Neural cell (in vitro differentiated cells): Measurements from ENCODE around the gene PIP4K2A. TPM values are rescaled to one million over a fixed set of nuclear protein-coding genes. Genes with fewer than 3 reads are reported as not detected.

Source experiments
- H2AFZ ChIP-seq: fragments of 200-600, 300-800 bp; sonication (generic), shearing (Covaris generic); 2 replicates; pipeline ENCODE4 v1.6.0; 2014; ENCODE audit warnings: low read depth, mild to moderate bottlenecking, antibody characterized with exemption, low read length, moderate library complexity
- H3F3A ChIP-seq: fragments of 200-600 bp; shearing (Covaris generic); 2 replicates; pipeline ENCODE4 v1.6.1; 2016; ENCODE audit warnings: mild to moderate bottlenecking, moderate library complexity, mixed read lengths, antibody characterized with exemption, low read length; ENCODE audit not compliant: insufficient read depth, poor library complexity, severe bottlenecking
- H3K27ac ChIP-seq: fragments of 200-600, 300-800 bp; sonication (generic), shearing (Covaris generic); 2 replicates; pipeline ENCODE4 v1.5.1; 2014; ENCODE audit warnings: mild to moderate bottlenecking, low read length, moderate library complexity
- H3K27me3 ChIP-seq: fragments of 300-800, 200-600 bp; sonication (generic), shearing (Covaris generic); 2 replicates; pipeline ENCODE4 v1.6.0; 2014; ENCODE audit warnings: mild to moderate bottlenecking, low read depth, low read length, moderate library complexity; ENCODE audit not compliant: insufficient read depth
- H3K36me3 ChIP-seq: fragments of 300-800, 200-600 bp; sonication (generic), shearing (Covaris generic); 2 replicates; pipeline ENCODE4 v1.5.1; 2014; ENCODE audit warnings: mild to moderate bottlenecking, antibody characterized with exemption, low read length, moderate library complexity; ENCODE audit not compliant: insufficient read depth
- H3K4me2 ChIP-seq: fragments of 300-800, 200-600 bp; sonication (generic), shearing (Covaris generic); 2 replicates; pipeline ENCODE4 v1.6.0; 2014; ENCODE audit warnings: mild to moderate bottlenecking, low read length
- H3K4me3 ChIP-seq: fragments of 300-800, 200-600 bp; sonication (generic), shearing (Covaris generic); 2 replicates; pipeline ENCODE4 v1.5.1; 2014; ENCODE audit warnings: mild to moderate bottlenecking, low read length, moderate library complexity
- H3K79me2 ChIP-seq: fragments of 200-600 bp; shearing (Covaris generic); replicated peaks from 2 replicates; pipeline ENCODE4 v1.6.0; 2014; ENCODE audit warnings: mild to moderate bottlenecking, low read length, moderate library complexity; ENCODE audit not compliant: insufficient read depth
- H3K9ac ChIP-seq: fragments of 300-800, 200-600 bp; sonication (generic), shearing (Covaris generic); 2 replicates; pipeline ENCODE4 v1.6.1; 2016; ENCODE audit warnings: mild to moderate bottlenecking, low read length, mixed read lengths
- H3K9me2 ChIP-seq: fragments of 200-600 bp; shearing (Covaris generic); 2 replicates; pipeline ENCODE4 v1.6.1; 2016; ENCODE audit warnings: mild to moderate bottlenecking, low read length, mixed read lengths; ENCODE audit not compliant: insufficient read depth
- H3K9me3 ChIP-seq: fragments of 200-600, 300-800 bp; sonication (generic), shearing (Covaris generic); 2 replicates; pipeline ENCODE4 v1.6.1; 2016; ENCODE audit warnings: mild to moderate bottlenecking, mixed run types, low read length, moderate library complexity, mixed read lengths
- H4K20me1 ChIP-seq: fragments of 200-600 bp; shearing (Covaris generic); 2 replicates; pipeline ENCODE4 v1.6.1; 2016; ENCODE audit warnings: mild to moderate bottlenecking, mixed run types; ENCODE audit not compliant: insufficient read depth
- CTCF ChIP-seq: fragments of 450-650 bp; IDR thresholded peaks from 2 replicates; pipeline ENCODE4 v1.5.1; 2014; ENCODE audit warnings: antibody characterized with exemption, mild to moderate bottlenecking, moderate library complexity; ENCODE audit not compliant: poor library complexity, severe bottlenecking
- EP300 ChIP-seq: fragments of 450-650 bp; conservative IDR thresholded peaks from 2 replicates; pipeline ENCODE4 v1.6.1; 2014; ENCODE audit warnings: antibody characterized with exemption, mild to moderate bottlenecking, moderate library complexity; ENCODE audit not compliant: poor library complexity, severe bottlenecking
- EZH2 ChIP-seq: fragments of 200-600, 300-800 bp; shearing (Covaris generic), sonication (generic); IDR thresholded peaks from 2 replicates; pipeline ENCODE4 v1.6.1; 2014; ENCODE audit warnings: antibody characterized with exemption, low read length, borderline replicate concordance, mild to moderate bottlenecking; ENCODE audit not compliant: insufficient read depth, poor library complexity, severe bottlenecking
- MXI1 ChIP-seq: fragments of 450-650 bp; conservative IDR thresholded peaks from 2 replicates; pipeline ENCODE4 v1.6.1; 2014; ENCODE audit warnings: antibody characterized with exemption, mild to moderate bottlenecking; ENCODE audit not compliant: poor library complexity, severe bottlenecking
- POLR2AphosphoS5 ChIP-seq: IDR thresholded peaks from 2 replicates; pipeline ENCODE4 v1.6.1; 2012
- RAD21 ChIP-seq: fragments of 450-650 bp; conservative IDR thresholded peaks from 2 replicates; pipeline ENCODE4 v1.6.1; 2014; ENCODE audit warnings: antibody characterized with exemption, mild to moderate bottlenecking, moderate library complexity
- REST ChIP-seq: IDR thresholded peaks from 2 replicates; pipeline ENCODE4 v1.6.1; 2012; ENCODE audit warnings: borderline replicate concordance
- SMC3 ChIP-seq: fragments of 450-650 bp; conservative IDR thresholded peaks from 2 replicates; pipeline ENCODE4 v1.6.1; 2014; ENCODE audit warnings: antibody characterized with exemption, mild to moderate bottlenecking, moderate library complexity; ENCODE audit not compliant: poor library complexity
- TAF1 ChIP-seq: IDR thresholded peaks from 2 replicates; pipeline ENCODE4 v1.6.1; 2012; ENCODE audit warnings: low read depth
- polyA plus RNA-seq: library from polyadenylated mRNA; depleted of rRNA; stranded (reverse); fragments of >200 nt; gene quantifications from 2 replicates; pipeline ENCODE4 v1.2.3, GENCODE V29; 2014

The PIP4K2A gene
- polyA plus RNA-seq, 1 donor from 2014 or later = 12.6 TPM

GRCh38 chr10:22635650-22636049 is 78.7 kb downstream of the PIP4K2A start:
- Histone ChIP-seq H3F3A (no peaks in the 10 kb centered on the region), H3K36me3 (no peaks in the 10 kb centered on the region), H3K4me2 (no peak overlapping the region), H3K79me2 (no peaks in the 10 kb centered on the region), H3K27me3 (no peaks in the 10 kb centered on the region), H4K20me1 (no peaks in the 10 kb centered on the region), H3K4me3 (no peak overlapping the region), H3K9me2 (no peaks in the 10 kb centered on the region), H2AFZ (no peak overlapping the region), H3K9me3 (no peaks in the 10 kb centered on the region), H3K27ac (no peak overlapping the region), H3K9ac (no peak overlapping the region)
- TF ChIP-seq SMC3 = no peak
- TF ChIP-seq EZH2 = no peak
- TF ChIP-seq MXI1 = no peak
- TF ChIP-seq RAD21 = no peak
- TF ChIP-seq CTCF = no peak
- no peak for TF ChIP-seq POLR2AphosphoS5
- TF ChIP-seq REST = no peak
- no peak for TF ChIP-seq TAF1
- TF ChIP-seq EP300 = no peak

DNA sequence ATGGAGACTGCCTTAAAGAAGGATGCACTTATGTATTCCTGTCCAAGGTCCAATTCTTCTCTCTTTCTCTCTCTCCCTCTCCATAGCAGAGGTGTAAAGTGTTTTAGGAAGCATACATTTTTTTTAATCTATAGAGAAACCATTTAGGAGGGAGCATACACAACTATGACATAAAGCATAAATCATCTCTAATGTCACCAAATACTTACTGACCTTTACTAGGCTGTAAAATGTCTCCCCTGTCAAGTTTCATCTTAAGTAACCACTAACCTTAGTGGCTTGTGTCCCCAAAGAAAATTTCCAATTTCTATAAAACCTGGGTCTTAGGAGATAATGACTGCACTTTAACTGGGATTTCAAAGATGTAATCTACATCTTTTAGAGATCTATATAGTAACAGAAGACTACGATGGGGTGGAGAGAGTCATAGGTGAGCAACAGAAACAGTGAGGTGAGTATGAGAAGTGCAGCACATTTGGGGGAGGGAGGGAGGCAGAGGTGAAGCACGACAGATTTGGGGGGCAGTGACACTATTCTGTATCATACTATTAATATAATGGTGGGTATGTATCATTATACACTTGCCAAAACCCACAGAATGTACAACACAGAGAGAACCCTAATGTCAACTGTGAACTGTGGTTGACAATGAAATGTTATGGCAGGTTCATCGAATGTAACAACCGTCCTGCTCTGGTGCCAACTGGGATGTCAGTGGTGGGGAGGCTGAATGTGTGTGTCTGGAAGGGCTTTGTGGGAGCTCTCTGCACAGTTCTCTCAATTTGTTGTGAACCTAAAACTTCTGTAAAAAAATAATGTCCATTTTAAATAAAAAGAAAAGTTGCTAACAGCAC is 79.5 kb downstream of the PIP4K2A start:
- no peaks in the 10 kb centered on the region for H3F3A ChIP-seq
- H3K36me3 ChIP-seq = no peaks in the 10 kb centered on the region
- no peak overlapping the region for H3K4me2 ChIP-seq
- no peaks in the 10 kb centered on the region for H3K9me2 ChIP-seq
- no peaks in the 10 kb centered on the region for H3K27me3 ChIP-seq
- H2AFZ ChIP-seq = no peak overlapping the region
- no peak overlapping the region for H3K27ac ChIP-seq
- no peaks in the 10 kb centered on the region for H4K20me1 ChIP-seq
- no peaks in the 10 kb centered on the region for H3K79me2 ChIP-seq
- no peak overlapping the region for H3K4me3 ChIP-seq
- H3K9ac ChIP-seq = no peak overlapping the region
- TF ChIP-seq SMC3 = no peak
- no peak for TF ChIP-seq EP300
- H3K9me3 ChIP-seq = no peaks in the 10 kb centered on the region
